ENCODE data around the gene NXF1.
"Not testable (repeated sequence)": the region's sequence is repeated elsewhere in the genome, so short reads cannot be mapped to it uniquely, and the experiment has no call there.

NXF1 gene

GRCh38 chr11:62832336-62833234 is 27.3 kb upstream of the NXF1 start, which contains the start of gene TEX54:
Gene TEX54, minus strand, starts transcription at chr11:62832841.
- peak in 1 of 2 experiments; percentile 45 for DNase-seq

GRCh38 chr11:62831520-62832335 is 26.5 kb upstream of the NXF1 start, which contains the start of gene STX5:
Gene STX5, minus strand, starts transcription at chr11:62832051. Its CDS starts 808 bp downstream, at chr11:62831243.
- DNase-seq = peak; percentile 100

- DNase-seq = no peak
Observed at GRCh38 chr11:62830904-62831519, 25.8 kb upstream of the NXF1 start.

GRCh38 chr11:62828130-62828529 is 22.9 kb upstream of the NXF1 start:
- not testable (repeated sequence) for DNase-seq

GRCh38 chr11:62823677-62824076 is 18.4 kb upstream of the NXF1 start:
- no peak for DNase-seq

GRCh38 chr11:62817129-62817528 is 11.9 kb upstream of the NXF1 start:
- DNase-seq = no peak

- no peak for DNase-seq
Observed at GRCh38 chr11:62816557-62816956, 11.3 kb upstream of the NXF1 start.

GRCh38 chr11:62811659-62812058 is 6.4 kb upstream of the NXF1 start:
- DNase-seq = no peak

GRCh38 chr11:62810748-62811147 is 5.5 kb upstream of the NXF1 start:
- DNase-seq = no peak

- DNase-seq = no peak
Observed at GRCh38 chr11:62806611-62807121, 1.4 kb upstream of the NXF1 start.

GRCh38 chr11:62805961-62806441 is 761 bp upstream of the NXF1 start:
- DNase-seq = peak; percentile 56 to 62

GRCh38 chr11:62804310-62805075 is 747 bp downstream of the NXF1 start:
- DNase-seq = peak in 1 of 2 experiments; percentile 67

- DNase-seq = no peak
Observed at GRCh38 chr11:62801071-62801470, 4.2 kb downstream of the NXF1 start.

GRCh38 chr11:62799486-62799885 is 5.8 kb downstream of the NXF1 start:
- DNase-seq = no peak

GRCh38 chr11:62796281-62796680 is 9.0 kb downstream of the NXF1 start:
- DNase-seq = no peak

- no peak for DNase-seq
Observed at GRCh38 chr11:62794201-62794775, 11.0 kb downstream of the NXF1 start.

GRCh38 chr11:62792202-62792575 is 13.1 kb downstream of the NXF1 start:
- DNase-seq = peak; percentile 38 to 47

GRCh38 chr11:62791501-62792201 is 13.6 kb downstream of the NXF1 start, which contains the start of gene TMEM223:
Gene TMEM223, minus strand, starts transcription at chr11:62792006. Its CDS starts 12 bp downstream, at chr11:62791994.
- peak; percentile 94 for DNase-seq

- DNase-seq = no peak
Observed at GRCh38 chr11:62789576-62789975, 15.7 kb downstream of the NXF1 start.

GRCh38 chr11:62788991-62789390 is 16.2 kb downstream of the NXF1 start:
- DNase-seq = peak in 1 of 2 experiments; percentile 29

Measured in activated T-cell treated with anti-CD3 and anti-CD28 coated beads, Interleukin-2, amount 50 U/mL, for 48 hours (primary cell).